H1 (cell line): ENCODE measurements around the gene R3HDM4.

Experiments used
- CHD1 ChIP-seq: IDR thresholded peaks from 2 replicates; pipeline ENCODE4 v1.6.1; 2012; ENCODE audit warnings: low read depth, low read length, improper control_type of control experiment
- TF ChIP-seq, protein P1 (sequence below): IDR thresholded peaks from 2 replicates; pipeline ENCODE4 v1.6.1; 2012; ENCODE audit warnings: inconsistent platforms

DNA sequence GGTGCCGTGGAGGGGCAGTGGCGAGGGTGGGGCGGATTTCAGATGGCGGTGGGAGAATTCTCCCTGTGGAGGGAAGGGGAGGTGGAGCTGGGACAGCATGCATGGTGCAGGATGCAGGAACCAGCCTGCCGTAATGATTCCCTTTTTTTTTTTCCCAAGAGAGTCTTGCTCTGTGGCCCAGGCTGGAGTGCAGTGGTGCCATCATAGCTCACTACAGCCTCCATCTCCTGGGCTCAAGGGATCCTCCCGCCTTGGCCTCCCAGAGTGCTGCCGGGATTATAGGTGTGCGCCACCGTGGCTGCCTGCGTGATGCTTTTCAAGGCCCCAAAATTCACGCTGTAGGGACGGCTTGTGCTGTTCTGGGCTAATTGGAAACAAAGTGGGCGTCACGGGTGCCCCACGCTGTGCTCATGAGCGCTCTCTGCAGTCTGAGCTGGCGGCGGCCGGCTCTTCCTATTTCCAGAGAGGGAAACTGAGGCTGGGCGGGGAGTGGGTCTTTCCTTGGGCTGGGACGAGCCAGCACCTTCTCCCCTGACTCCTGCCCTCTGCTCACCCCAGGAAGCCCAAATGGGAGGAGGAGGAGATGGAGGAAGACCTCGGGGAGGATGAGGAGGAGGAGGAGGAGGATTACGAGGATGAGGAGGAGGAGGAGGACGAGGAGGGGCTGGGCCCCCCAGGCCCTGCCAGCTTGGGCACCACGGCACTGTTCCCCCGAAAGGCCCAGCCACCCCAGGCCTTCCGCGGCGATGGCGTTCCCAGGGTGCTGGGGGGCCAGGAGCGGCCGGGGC is 19.0 kb upstream of the R3HDM4 start:
- no peak for TF ChIP-seq CHD1
- TF ChIP-seq, protein P1, sequence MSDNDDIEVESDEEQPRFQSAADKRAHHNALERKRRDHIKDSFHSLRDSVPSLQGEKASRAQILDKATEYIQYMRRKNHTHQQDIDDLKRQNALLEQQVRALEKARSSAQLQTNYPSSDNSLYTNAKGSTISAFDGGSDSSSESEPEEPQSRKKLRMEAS: no peak
